Stimulated activated CD4-positive, alpha-beta T cell treated with anti-CD3 and anti-CD28 coated beads, Interleukin-12 subunit alpha, Interleukin-12 subunit beta, amount 100 ng/mL, for 48 hours (primary cell): ENCODE data around the gene EXOC7.

Source experiments
- DNase-seq, 3 donors: peaks; one replicate each; pipeline ENCODE4 v3.0.0-alpha.2; 2020; ENCODE audit warnings: low read depth in 2 of 3, low spot score in 1 of 3

Gene EXOC7

DNA sequence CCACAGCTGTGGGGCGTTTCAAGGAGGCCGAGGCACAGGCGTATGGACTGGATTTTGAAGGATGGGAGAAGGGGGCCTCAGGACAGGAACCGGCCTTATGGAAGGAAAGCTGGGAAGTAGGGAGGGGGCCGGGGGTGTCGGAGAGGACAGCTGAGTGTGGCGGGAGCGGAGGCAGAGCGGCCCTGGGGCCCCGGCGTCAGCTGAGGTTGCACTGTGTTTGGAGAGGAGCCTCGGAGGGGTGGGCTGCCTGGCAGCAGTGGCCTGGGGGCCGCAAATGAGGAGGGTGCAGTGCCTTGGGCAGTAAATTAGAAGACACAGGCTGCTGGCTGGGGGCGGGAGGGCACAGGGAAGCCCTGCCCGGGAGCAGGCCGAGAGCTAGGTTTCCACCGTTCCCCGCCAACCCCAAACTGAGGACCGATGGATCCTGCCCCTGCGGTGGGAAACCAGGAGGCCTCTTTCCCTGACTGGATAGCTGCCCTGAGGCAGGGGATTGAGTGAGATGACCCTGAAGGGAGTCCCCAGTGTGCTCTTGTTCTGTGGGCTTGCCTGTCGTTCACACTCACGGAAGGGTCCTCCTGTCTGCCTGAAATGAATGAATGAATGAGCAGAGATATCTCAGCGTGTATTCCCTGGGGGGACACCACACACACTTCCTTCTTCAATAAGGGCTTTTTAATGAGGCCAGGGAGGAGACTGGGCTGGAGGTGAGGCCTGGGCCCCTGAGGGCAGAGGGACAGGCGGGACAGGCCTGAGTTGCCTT is 19.0 kb upstream of the EXOC7 start:
- no peak for DNase-seq

- DNase-seq = no peak
Observed at GRCh38 chr17:76121932-76122430, 18.4 kb upstream of the EXOC7 start.

GRCh38 chr17:76120658-76121008 is 17.0 kb upstream of the EXOC7 start:
- DNase-seq = no peak

GRCh38 chr17:76119409-76120371 is 16.1 kb upstream of the EXOC7 start:
- DNase-seq = no peak

- DNase-seq = no peak
Observed at GRCh38 chr17:76115138-76115754, 11.7 kb upstream of the EXOC7 start.

DNA sequence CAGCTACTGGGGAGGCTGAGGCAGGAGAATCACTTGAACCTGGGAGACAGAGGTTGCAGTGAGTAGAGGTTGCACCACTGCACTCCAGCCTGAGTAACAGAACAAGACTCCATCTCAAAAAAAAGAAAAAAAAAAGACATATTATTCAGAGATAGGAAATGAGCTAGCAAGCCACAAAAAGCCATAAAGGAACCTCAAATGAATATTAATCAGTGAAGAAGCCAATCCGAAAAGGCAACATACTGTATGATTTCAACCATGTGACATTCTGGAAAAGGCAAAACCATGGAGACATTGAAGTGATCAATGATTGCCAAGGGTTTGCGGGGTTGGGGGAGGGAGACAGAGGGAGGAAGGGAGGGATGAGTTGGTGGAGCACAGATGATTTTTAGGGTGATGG is 8.4 kb upstream of the EXOC7 start:
- DNase-seq = no peak

DNA sequence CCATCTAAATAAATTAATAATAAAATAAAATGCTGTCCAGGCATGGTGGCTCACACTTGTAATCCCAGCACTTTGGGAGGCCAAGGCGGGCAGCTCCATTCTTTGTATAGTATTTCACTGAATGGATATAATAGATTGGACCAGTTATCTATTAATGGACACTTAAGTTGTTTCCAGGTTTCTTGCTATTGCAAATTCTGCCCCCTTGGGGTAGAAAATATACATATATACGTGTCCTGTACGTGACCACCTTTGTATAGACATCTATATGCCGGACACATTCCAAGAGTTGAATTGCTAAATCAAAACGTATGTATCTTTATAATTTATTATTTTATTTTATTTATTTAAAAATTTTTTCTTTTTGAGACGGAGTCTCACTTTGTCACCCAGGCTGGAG is 3.9 kb upstream of the EXOC7 start:
- DNase-seq = no peak

DNA sequence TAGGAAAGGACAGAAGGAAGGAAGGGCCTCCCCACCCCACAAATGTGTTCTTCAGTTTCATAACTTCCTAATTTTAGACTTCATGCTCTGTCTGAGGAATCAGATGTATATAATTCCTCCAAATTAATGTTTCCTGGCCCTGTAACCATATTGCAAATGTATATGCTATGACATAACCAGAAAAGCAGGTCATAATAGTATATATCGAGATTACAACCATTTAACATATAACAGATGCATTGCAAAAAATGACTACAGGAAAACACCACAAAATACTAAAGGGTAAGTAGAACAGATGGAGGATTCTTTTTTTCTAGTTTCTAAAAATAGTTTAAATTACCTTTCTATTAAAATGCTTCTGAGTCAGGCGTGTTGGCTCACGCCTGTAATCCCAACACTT is 3.1 kb upstream of the EXOC7 start:
- DNase-seq = no peak

GRCh38 chr17:76104896-76105231 is 1.3 kb upstream of the EXOC7 start:
- DNase-seq = no peak

DNA sequence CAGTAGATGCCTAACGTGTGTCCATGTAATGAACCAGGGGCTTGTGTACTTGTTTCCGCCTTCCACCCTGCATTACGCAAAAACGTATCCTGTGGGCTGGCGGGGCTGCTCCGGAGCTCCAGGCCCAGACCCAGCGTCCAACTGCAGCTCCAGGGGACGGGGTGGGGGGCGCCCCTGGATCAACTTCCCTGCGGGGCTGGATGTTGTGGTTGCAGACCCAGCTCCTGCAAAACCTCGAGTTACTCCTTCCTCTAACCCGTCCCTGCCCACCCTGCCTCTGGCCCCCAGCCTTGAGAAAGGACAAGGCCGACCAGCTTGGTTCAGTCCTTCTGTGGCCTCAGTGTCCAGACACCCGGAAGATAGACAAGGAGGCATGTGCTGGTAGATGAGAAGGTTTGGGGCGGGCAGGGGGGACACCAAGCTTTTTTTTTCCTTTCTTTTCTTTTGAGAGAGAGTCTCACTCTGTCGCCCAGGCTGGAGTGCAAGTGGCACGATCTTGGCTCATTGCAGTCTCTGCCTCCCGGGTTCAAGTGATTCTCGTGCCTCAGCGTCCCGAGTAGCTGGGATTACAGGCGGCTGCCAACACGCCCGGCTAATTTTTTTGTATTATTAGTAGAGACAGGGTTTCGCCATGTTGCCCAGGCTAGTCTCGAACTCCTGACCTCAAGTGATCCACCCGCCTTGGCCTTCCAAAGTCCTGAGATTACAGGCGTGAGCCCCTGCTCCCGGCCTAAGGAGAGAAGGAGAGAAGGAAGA is 731 bp upstream of the EXOC7 start:
- no peak for DNase-seq

DNA sequence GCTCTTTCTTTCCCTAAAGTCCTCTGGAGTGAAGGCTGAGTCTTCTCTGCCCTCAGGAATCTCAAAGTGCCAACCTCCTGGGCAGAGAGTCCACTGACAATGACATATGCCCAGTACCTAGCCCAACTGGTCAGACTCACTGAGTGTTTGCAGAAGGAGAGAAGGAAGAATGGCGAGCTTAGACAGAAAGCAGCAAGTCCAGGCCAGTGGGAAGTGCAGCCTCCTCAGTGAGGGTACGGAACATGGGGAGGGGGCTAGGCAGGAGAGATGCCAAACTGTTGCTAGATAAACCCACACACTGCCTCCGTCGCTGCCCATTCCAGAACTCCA is 678 bp downstream of the EXOC7 start:
- DNase-seq = no peak

DNA sequence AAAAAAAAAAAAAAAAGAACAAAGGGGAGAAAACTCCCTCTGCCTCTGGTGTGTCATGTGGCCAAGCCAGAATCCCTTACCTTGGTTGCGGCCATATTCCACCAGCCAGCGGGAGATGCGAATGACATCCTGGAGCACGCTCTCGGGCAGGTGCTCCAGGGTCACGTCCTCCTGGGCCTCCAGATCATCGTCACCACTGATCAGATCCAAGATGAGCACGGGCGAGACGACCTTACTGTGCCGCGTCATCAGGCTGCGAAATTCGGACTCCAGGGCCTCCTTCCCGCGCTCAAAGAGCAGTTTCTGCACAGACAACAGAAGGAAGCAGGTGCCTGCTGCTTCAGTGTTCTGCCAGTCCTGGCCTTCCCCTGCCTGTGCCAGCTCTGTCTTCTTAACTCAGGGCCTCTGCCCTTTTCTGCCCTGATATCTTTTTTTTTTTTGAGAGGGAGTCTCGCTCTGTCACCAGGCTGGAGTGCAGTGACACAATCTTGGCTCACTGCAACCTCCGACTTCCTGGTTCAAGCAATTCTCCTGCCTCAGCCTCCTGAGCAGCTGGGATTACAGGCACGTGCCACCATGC is 5.8 kb downstream of the EXOC7 start:
- DNase-seq = no peak

DNA sequence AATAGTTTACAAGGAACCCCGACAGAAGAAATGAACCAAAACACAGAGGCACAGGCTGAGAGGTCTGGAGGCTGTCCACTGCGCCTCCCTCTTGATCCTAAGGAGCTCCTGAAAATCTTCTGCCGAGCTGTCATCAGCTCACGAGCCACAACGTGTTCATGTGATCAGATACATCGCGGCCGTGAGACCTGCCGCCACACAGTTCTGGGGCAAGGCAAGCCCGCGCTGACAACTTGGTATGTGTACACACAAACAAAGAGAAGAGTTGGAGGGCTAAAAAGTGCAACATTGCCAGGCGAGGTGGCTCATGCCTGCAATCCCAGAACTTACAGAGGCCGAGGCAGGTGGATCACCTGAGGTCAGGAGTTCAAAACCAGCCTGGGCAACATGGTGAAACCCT is 7.6 kb downstream of the EXOC7 start:
- DNase-seq = no peak

DNA sequence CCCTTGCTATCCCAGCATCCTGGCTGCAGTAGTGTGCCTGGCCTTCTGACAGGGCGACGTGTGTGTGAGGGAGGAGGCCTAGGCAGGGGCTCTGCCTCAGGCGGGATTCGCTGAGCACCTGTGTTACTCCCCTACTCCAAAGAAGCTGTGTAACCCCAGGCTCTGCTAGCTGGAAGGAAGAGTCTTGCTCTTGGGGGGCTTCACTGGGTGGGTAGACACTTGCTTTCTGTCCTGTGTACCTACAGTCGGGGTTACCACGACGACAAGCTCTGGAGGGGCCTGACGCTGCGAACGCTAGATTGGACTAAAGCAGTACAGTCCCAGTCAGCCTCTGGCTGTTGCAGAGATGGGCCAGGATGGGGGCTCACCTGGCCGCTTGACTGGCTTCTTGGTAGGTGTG is 9.5 kb downstream of the EXOC7 start:
- no peak for DNase-seq

GRCh38 chr17:76092526-76093413 is 10.8 kb downstream of the EXOC7 start:
- no peak for DNase-seq

GRCh38 chr17:76091526-76092286 is 11.9 kb downstream of the EXOC7 start:
- DNase-seq = no peak

DNA sequence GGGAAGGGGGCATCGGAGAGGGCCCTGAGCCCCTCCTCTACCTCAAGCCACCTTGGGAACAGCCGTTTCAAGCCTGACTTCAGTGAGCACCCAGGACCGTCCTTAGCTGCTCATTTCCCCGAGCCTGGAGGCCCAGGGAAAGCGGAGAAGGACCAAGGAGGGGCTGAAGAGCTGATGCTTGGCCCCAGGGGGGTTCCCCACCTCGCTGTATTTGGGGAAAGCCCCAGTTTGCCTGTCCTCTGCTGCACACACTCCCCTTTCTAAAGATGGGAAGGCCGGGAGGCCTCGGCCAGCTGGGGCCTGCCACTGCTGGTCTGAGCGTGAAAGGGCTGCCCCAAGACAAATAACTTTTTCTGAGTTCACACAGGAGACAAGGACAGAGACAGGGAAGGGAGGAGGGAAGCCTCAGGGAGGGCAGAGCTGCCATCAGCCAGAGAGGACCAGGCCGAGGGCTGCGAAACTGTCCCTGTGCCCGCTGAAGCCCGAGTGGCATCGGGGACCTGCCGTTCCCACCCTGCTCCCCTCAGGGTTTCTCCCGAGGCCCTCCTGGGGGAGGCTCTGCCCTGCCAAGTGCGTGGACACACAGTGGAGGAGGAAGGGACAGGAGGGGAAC is 13.0 kb downstream of the EXOC7 start:
- no peak for DNase-seq

DNA sequence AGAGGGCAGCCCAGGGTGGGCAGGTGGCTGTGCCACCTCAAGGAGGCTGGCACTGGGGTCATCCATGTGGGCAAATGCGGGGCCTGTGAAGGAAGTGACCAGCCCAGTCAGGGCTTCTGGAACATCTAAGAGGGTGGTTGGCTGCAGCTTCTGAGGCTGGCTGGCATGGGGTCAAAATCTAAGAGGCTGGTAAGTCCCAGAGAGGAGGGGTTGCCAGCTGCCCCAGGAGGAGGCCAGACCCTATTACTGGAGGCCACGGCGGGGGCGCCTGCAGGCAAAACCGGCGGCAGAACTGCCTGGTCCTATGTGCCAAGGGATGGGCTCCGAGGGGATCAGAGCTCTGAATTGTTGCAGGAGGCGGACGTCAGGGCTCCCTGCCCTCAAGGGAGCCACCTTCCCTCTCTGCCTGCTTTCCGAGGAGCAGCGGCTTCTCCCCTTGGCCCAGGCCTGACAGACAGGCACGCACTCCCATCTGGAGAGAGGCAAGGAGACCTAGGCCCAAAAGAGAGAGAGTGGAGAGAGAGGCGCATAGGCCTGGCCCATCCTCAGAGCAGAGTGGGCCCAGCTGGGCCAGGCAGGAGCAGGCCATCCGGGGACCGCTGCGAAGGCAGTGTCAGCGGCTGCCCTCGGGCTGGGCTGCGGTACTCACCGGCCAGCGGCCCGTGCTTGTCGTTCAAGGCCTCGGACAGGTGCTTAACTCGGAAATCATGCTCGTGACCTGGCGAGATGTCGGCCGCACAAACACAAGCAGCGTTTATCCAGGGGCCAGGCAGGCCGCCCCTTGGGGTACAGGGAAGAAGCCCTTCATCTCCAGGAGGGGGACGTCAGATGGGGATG is 13.7 kb downstream of the EXOC7 start:
- DNase-seq = no peak
